NCI-H748 treated with DMSO at 0.1 percent for 48 hours (cell line): ENCODE measurements around the gene MCOLN1.

Source experiments
- DNase-seq: peaks from one replicate; lab custom pipeline; 2025; lab: John Stamatoyannopoulos, UW

The MCOLN1 gene

GRCh38 chr19:7542556-7543348, 20.3 kb downstream of the MCOLN1 start:
- DNase-seq = no peak

DNA sequence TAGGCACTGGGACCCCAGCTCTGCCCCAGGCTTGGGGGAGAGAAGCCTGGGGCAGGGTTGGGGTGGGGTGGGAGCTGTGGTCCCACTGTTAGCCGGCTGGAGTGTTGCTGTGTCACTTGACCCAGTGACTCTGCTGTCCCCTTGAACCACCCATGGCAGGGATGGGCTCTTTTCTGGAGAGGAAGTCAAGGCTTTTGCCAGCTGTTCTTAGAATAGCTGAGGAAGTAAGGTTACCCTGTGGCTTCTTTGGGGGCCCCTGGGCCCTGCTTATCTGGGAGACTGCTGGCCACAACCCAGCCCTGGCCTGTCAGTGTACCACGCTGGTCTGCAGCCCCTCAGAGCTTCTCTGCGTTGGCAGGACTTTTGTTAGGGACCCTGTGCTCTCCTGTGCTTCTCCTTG, 22.2 kb downstream of the MCOLN1 start:
- no peak for DNase-seq

- no peak for DNase-seq
Measured at GRCh38 chr19:7545300-7545699, 22.9 kb downstream of the MCOLN1 start.

DNA sequence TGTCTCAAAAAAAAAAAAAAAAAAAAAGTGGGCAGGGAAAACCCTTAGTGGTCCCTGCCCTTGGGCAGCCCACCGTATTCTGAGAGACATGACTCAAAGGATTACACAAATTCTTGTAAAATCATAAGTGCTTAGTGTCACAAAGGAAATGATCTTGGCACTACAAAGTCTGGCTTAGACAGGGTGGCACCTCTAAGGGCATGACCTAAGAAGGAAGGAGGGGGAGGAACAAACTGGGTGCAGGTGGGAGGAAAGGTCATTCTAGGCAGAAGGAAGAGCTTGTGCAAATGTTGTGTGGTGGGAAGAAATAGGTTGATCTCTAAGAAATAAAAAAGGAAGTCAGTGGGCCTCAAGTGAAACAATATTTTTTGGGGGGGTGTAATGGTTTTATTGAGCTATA, 23.5 kb downstream of the MCOLN1 start:
- DNase-seq = no peak

- no peak for DNase-seq
Measured at GRCh38 chr19:7547159-7547558, 24.7 kb downstream of the MCOLN1 start.

DNA sequence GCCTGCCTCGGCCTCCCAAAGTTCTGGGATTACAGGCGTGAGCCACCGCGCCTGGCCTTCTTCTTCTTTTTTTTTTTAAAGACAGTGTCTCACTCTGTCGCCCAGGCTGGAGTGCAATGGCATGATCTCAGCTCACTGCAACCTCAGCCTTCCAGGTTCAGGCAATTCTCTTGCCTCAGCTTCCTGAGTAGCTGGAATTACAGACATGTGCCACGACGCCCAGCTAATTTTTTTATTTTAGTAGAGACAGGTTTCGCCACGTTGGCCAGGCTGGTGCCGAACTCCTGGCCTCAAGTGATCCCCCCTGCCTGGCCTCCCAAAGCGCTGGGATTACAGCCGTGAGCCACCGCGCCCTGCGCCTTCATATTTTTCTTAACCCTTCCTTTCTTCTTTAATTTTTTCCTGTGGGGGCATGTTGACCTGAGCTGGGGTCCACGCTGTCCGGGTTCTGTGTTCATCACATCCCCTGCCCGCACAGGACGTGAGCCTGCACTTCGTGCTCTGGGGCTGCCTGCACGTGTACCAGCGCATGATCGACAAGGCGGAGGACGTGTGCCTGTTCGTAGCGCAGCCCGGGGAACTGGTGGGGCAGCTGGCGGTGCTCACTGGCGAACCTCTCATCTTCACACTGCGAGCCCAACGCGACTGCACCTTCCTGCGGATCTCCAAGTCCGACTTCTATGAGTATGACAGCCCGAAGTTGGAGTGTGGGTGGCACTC, 27.2 kb downstream of the MCOLN1 start:
- no peak for DNase-seq

DNA sequence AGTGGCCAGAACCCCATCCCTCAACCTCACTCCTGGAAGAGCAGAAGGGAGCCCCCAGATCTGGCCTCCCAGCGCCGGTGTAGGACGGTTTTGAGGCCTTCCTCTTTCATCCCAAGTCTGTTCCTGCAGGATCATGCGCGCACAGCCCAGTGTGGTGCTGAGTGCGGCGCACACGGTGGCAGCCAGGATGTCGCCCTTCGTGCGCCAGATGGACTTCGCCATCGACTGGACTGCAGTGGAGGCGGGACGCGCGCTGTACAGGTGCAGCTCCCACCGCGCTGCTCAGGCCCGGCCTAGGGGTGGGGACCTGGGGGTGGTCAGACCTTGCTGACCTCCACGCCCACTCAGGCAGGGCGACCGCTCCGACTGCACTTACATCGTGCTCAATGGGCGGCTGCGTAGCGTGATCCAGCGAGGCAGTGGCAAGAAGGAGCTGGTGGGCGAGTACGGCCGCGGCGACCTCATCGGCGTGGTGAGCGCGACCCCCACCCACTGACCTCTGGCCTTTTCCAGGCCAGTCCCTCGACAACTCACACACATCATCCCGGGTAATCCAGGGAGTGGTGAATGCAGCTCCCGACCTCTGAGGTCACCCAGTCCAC, 27.8 kb downstream of the MCOLN1 start:
- no peak for DNase-seq

DNA sequence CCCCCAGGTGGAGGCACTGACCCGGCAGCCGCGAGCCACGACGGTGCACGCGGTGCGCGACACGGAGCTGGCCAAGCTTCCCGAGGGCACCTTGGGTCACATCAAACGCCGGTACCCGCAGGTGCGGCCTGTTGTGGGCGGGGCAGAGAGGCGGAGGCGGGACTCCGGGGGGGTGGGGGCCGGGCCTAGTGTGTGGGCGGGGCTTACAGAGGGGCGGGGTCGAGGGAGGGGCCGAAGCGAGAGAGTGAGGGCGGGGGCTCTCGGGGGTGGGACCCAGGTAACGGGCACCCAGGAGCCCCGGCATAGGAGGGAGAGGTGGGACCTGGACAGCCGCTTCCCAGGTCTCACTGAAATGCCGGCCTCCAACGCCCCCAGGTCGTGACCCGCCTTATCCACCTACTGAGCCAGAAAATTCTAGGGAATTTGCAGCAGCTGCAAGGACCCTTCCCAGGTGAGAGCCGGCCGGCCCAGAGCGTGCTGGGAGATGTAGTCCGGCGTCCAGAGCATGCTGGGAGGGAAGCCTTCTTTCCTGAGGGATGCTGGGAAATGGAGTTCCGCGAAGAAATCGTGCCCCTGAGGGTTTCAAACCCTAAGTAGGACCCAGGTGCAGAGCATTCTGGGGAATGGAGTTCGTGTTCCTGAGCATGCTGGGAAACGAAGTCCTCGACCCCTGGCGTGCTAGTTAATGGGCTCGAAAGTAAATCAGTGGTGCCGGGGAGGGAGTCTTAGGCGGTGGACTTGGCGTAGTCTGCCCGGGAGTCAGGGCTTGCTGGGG, 28.8 kb downstream of the MCOLN1 start:
- no peak for DNase-seq

GRCh38 chr19:7552781-7553180, 30.4 kb downstream of the MCOLN1 start:
- no peak for DNase-seq

DNA sequence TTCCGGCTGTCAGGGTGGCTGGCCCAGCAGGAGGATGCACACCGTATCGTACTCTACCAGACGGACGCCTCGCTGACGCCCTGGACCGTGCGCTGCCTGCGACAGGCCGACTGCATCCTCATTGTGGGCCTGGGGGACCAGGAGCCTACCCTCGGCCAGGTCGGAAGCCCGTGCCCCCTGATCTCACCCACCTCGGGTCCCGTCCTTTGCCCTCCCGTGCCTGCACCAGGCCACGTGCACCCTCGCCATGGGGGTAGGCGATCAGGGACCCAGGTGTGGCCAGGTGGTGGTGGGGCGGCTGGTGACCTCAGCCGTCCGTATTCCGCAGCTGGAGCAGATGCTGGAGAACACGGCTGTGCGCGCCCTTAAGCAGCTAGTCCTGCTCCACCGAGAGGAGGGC, 32.1 kb downstream of the MCOLN1 start:
- DNase-seq = no peak

- no peak for DNase-seq
Measured at GRCh38 chr19:7554990-7555864, 32.8 kb downstream of the MCOLN1 start.

DNA sequence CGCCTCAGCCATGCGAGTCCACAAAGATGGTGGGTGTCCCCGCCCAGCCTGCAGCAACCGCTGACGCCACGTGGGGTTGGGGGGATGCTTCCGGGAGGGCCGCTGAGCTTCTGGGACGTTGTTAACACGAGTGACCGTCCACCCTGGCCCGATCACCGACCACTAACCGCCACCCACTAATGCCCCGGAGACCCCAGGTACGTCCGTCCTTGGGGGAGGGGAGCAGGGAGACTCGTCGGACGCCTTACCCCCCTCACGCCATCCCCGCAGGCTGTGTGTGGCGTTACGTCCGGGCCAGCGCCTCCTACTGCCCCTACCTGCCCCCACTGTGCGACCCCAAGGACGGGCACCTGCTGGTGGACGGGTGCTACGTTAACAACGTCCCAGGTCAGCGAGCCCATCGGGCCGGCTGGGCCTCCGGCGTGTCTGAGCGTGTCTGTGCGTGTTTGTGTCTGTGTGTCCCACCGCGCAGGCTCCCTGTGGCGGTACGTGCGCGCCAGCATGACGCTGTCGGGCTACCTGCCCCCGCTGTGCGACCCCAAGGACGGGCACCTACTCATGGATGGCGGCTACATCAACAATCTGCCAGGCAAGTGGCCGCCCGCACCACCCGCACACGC, 34.4 kb downstream of the MCOLN1 start:
- DNase-seq = no peak

DNA sequence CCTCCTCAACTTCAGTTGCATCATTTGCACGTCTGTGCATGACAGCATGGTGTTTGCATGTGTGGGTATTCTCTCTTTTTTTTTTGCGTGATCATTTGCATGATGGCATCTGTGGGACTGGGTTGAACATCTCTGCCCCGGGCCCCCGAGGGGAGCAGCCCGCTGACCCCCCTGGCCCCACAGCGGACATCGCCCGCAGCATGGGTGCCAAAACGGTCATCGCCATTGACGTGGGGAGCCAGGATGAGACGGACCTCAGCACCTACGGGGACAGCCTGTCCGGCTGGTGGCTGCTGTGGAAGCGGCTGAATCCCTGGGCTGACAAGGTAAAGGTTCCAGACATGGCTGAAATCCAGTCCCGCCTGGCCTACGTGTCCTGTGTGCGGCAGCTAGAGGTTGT, 36.2 kb downstream of the MCOLN1 start:
- no peak for DNase-seq

DNA sequence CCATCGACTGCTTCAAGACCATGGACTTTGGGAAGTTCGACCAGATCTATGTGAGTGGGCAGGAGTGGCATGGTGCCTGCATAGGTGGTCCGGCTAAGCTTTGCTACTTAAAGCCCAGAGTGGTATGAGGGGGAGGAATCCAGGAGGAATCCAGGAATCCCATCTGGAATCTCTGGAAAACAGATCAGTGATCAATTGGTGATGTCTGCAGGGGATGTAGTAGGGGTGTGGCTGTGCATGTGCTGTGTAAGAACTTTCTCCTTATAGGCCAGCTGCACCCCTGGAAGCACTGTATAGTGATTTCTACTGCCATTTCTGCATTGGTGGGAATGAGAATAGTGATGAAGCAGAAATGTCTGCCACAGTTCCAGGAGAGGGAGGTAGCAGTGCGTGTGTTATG, 36.7 kb downstream of the MCOLN1 start:
- no peak for DNase-seq

- DNase-seq = no peak
Measured at GRCh38 chr19:7560255-7560654, 37.8 kb downstream of the MCOLN1 start.

DNA sequence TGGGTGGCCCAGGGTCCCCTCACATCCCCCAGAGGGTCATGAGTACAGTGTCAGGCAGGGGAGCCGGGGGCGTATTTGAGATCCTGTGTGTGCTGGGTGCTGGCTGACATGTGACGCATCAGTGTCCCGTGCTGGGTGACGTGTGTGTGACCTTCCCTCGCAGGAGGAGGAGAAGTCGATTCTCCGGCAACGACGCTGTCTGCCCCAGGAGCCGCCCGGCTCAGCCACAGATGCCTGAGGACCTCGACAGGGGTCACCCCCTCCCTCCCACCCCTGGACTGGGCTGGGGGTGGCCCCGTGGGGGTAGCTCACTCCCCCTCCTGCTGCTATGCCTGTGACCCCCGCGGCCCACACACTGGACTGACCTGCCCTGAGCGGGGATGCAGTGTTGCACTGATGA, 38.9 kb downstream of the MCOLN1 start:
- no peak for DNase-seq

GRCh38 chr19:7562646-7563393, 40.4 kb downstream of the MCOLN1 start:
- DNase-seq = no peak

DNA sequence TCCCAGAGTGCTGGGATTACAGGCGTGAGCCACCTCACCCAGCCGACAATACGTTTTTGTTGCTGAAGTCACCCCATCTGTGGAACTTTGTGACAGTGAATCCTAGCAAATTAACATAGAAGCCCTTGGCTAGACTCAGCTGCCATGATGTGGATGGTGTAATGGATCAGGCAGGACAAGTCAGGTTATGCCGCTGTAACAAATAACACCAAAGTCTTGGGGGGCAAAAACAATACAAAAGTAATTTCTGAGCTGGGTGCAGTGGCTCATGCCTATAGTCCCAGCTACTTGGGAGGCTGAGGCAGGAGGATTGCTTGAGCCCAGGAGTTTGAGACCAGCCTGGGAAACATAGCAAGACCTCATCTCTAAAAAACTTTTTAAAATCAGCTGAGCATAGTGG, 42.4 kb downstream of the MCOLN1 start:
- DNase-seq = no peak

- DNase-seq = no peak
Measured at GRCh38 chr19:7565332-7565731, 42.9 kb downstream of the MCOLN1 start.

GRCh38 chr19:7570761-7571160, 48.3 kb downstream of the MCOLN1 start:
- no peak for DNase-seq
